Measurements from ENCODE around the gene CDKN1C.
"Not testable (repeated sequence)": the region's sequence is repeated elsewhere in the genome, so short reads cannot be mapped to it uniquely, and the experiment has no call there.

The CDKN1C gene

DNA sequence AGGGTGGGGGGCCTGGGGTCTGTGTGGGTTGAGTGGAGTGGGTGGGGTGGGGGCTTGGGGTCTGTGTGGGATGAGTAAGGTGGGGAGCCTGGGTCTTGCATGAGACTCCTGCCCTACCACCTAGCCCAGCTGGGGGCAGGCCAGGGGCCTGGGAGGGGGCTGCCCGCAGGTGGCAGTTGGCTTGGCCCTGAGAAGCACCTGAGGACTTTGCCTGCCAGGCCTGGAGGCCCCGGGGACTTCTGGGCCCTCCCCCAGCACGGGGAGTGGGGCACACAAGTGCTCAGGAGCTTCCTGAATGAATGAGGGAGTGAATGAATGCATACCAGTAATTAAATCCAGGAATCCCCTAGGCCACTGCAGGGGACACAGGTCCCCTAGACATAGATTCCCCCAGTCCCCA lies 37.1 kb upstream of the CDKN1C start:
- no peak for DNase-seq

DNA sequence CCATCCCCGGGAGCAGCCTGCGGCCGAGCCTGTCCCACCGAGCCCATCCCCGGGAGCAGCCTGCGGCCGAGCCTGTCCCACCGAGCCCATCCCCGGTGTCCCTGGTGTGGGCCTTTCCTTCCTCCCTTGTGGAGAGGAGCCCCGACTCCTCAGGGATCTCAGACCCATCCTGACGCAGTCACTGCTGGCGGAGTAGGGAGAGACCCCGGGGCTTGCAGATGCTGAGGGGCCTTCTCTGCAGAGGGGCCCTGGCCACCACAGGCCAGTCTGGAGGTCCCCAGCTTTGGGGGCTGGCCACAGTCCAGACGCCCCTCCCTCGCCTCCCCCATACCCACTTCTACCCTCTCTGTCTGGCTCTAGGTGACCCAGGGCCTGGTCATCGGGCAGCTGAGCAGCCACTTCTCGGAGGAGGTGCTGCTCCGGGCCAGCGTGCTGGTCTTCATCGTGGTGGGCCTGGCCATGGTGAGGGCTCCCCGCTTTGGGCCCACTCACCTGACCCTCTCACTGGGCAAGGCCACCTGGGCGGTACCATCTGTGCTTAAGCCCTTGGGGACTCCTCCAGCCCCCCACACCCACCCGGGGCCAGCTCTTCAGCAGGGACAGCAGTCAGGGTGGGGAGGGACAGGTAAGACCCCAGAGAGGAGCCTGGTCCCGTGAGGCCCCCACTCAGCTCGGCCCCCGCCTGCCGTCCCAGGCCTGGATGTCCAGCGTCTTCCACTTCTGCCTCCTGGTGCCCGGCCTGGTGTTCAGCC lies 36.3 kb upstream of the CDKN1C start:
- no peak for DNase-seq

DNA sequence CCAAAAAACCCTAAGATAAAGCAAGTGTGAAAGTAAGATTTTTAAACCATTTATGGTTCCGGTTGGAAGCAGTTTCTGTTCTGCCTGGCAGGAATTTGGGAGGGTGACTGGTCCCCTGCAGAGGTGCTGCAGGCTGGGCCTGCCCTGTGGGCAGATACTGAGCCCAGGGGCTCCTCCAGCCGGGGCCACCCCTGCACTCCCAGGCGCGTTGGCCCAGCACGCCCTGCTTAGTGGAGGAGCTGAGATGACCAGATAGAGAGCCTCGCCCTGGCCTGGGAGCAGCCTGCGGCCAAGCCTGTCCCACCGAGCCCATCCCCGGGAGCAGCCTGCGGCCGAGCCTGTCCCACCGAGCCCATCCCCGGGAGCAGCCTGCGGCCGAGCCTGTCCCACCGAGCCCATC lies 35.7 kb upstream of the CDKN1C start:
- DNase-seq = no peak

DNA sequence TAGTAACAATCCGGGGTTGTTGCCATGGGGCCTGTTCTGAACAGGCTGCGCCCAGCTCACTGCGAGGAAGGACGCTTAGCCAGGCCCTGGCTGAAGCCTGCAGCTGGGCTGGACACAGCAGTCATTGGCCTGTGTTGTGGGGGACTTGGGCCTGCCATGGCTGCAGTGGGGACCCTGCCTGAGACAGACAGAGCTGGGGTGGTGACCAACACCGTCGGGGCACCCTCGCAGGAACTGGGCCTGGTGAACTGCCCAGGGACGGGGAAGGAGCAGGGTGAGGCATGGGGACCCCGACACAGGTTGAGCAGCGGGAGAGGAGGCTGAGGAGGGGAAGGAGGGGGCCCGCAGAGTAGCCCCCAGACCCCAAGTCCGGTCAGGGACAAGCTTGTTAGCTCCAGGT lies 34.8 kb upstream of the CDKN1C start:
- no peak for DNase-seq

DNA sequence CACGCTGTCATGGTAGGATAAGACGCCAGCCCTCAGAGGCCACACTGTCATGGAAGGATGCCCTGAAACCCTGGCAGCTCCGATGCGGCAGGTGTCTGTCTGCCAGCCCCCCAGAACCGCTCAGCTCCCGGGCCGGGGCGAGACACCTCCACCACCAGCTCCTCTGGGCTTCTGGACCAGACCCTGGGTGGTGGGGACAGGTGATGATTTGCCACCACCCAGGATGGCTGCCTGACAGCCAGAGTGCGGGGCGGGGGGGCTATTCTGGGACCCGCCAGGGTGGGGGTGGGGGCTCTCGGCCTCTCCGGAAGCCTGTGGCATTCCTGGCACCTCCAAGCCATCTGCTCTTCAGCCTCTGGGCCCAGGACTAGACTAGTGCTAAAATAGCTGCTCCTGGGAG lies 34.3 kb upstream of the CDKN1C start:
- no peak for DNase-seq

DNA sequence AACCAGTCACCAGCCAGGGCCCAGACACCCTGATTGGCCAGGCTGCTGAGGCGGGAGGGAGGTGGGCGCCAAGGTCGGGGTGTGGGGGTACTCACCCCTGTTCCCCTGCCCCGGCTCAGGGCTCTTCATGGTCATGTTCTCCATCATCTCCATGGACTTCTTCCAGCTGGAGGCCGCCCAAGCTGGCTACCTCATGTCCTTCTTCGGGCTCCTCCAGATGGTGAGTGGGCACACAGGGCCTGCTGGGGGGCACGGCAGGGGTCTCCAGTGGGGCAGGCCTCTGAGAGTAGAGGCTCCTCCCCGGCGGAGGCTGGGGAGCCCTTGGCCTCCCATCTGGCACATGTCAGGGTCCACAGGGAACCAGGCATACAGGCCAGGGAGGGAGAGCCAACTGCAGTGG lies 33.6 kb upstream of the CDKN1C start:
- DNase-seq = no peak

DNA sequence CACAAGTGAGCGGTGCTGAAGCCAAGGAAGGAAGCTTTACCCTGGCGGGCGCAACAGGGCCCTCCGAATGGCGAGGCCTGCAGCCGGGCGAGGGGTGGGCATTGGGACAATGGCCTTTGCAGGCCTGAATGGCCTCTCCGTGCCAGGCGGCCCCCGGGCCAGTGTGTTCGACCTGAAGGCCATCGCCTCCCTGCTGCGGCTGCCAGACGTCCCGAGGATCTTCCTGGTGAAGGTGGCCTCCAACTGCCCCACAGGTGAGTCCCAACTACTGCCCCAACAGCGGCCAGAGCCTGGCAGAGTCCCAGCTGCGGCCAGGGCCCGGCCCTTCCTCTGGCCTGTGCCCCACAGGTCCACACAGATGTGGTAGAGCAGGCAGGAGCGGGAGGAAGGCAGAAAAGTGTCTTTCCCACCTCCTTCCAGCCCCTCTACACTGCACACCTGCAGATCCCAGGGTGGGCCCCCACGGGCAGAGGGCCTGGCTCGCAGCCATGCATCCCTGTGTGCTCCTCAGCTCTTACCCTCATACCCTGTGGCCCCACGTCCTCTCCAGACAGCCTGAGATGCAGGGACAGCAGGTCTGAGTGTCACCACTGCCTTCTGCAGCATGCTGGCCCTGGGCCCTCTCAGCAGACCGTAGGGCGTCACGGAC lies 32.4 kb upstream of the CDKN1C start:
- DNase-seq = no peak

DNA sequence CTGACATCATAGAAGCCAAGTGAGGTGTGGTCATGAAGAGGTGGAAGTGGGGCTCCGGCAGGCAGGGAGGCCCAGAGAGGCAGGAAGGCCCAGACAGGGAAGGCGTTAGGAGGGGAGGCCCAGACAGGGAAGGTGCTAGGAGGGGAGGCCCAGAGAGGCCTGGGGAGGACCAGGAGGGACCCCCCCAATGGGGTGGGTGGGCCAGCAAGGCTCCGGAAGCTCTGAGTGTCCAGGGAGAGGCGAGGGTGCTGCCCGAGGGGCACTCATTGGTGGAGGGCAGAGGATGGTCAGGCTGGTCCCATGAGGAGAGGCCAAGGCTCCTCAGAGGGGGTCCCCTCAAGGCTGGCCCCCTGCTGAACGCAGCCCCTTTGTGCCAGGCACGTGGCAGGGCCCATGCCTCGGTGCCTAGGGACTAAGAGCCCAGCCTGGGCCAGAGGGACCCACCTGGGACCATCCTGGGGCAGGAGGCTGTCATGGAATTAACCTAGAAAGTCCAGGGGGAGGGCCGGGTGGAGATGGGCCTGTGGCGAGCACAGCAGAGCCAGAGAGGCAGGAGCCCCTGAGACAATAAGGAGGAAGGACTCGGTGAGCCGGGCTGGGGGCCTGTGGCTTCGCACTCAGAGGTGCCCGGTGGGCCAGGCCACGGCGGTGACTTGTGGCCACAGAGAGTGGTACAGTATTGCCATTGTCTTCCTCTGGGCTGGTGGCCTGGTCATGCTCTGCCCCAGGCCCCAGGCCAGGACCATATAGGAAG lies 31.5 kb upstream of the CDKN1C start:
- no peak for DNase-seq

DNA sequence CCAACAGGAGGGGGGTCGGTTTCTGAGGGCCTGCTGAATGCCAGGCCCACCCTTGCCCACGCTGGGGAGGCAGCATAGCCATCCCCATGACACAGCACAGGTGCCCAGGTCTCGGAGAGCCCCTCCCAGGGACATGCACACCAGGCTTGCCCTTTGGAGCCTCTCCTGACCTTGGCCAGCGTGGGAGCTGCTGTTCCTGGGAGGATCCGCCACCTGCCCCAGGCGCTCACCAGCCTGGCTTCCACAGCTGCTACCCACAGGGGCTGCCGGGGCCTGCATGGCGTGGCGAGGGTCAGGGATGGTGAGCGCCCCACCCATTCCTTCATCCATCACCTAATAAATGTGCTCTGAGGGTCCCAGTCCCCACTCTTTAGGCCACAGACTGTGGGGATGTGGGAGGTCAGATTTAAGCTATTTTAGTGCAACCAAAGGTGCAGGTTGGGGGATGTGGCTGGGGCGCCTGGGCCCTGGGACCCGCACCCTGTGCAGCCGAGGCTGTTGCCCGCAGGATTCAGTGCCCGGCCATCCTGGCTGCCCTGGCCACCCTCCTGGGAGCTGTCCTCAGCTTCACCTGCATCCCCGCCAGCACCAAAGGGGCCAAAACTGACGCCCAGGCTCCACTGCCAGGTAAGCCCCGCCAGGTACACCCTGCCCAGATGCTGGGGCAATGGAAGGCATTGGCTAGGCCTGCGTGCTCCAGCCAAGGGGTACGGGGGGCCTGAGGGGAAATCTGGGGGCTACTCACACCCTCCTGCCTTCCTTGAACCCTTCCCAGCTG lies 30.7 kb upstream of the CDKN1C start:
- no peak for DNase-seq

DNA sequence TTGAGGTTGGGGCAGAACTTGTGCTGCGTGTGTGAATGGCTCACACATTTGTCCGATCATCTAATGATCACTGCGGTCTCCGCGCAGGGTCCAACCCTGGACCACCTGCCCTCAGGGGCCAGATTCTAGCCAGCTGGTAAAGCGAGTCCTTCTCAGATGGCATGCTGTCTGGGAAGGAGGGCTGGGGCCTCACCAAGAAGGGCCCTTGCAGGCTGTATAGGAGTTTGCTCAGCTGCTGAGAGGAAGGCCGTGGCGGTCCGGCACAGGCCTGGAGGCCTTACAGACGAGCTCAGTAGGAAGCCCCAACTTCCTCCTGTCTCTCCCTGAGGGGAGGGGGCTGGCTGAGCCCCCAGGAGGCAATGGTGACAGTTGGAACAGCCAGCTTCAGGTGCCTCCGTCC lies 29.9 kb upstream of the CDKN1C start:
- no peak for DNase-seq

DNA sequence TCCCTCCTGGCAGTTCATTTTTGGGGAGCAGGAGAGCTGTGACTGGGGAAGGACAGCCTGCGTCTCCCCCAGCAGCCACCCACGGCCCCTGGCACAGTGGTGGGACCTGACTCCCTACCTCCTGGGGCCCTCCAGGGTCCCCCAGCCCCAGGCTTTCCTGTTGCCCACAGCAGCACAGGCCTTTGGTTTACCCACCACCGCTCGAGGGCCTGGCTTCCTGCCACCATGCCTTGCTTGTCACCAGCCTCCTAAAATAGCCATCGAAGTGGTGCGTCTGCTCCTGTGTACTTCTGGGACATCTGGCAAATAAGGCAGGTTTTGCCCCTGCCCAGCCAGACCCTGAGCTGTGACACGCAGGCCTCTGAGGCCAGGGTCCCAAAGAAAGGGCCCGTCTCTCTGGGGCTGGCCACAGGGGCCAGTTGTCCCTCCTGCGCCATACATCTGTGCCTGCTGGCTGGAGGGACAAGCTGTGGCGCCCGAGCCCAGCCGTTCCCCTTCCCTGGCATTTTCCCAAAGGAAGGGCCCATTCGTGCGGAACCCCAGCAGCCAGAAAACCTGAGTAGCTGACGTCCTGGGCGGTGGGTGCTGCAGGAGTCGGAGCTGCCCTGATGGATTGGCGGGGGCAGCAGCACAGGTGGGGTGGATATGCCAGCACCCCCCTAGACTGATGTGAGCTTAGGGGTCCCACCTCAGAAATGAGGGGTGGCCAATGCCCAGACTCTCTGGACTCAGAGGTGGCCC lies 29.1 kb upstream of the CDKN1C start:
- no peak for DNase-seq

DNA sequence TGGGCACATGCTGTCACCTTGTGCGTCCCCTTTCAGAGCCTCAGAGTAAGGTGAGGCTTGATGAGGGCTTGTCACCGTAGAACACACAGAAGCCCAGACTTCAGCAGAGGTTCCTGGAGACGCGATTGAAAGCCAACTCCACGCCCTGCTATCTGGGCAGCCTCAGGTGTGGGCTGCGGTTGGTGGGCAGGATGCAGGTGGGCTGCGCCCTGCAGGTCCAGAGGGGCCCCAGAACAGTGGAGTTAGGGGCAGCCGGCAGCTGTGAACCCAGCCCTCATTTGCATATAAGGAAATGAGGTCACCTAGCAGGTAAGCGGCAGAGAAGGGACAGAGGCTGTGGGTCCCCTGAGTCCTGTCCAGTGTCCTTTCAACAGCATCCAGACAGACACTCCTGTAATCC lies 28.2 kb upstream of the CDKN1C start:
- DNase-seq = no peak

DNA sequence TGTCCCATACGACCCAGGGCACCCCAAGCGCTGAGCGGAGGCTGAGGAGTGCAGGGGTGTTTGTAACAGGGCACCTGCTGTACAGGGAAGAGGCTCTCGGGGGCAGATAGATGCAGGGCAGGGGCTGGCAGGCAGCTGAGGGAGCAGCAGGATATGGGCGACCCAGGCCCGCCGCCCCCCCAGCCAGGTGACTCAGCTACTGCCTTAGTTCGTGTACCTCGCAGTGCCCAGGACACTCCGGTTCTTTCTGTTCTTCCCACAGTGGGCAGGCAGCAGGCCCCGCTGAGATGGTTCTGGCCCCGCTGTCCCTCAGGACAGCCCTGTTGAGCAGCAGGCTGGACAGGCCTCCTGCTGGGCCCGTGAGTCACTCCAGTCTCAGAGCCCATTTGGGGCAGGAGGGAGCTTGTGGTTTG lies 27.4 kb upstream of the CDKN1C start:
- no peak for DNase-seq

DNA sequence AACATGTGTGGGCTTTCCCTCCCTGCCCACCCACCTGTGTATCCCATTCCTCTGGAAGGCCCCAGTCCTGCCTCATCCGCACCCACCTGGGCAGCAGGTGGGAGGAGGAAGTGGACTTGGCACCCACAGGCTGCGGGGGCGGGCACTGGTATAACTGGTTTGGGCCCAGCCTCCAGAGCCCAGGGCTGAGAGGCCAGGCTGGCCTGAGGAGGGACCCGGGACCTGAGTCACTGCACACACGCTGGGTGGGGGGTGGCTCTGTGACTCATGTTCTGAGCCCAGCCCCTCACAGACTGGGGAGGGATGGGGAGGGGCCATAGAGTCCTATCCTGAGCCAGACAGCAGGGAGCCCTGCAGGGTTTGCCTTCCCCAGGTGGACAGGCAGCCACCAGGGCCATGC lies 26.9 kb upstream of the CDKN1C start:
- DNase-seq = no peak

DNA sequence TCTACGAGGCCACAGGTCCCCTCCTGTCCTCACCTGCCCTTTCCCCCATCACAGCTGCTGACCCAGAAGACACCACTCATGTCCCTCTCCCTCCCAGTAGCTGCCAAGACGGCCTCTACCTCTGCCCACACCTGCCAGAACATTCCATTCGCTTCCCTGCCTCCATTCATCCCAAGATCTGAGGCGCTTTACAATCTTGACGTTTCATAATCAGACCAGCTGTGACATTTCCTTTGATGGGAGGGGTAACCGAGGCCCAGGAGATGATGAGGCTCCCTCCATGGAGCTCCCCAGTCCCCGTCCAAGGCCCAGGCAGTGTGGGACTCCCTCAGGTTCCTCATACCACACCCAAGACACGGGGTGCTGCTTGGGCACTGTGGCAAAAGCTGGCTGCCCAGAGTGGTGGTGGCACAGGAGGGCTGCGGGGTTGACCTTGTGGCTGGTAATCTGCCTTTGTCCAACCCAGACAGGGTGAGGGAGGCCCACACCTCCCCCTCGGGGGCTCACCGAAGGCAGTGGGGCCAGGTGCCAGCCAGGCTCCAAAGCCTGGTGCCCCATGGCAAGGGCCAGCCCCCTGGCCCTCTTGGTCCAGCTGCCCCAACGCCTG lies 26.3 kb upstream of the CDKN1C start:
- DNase-seq = no peak

DNA sequence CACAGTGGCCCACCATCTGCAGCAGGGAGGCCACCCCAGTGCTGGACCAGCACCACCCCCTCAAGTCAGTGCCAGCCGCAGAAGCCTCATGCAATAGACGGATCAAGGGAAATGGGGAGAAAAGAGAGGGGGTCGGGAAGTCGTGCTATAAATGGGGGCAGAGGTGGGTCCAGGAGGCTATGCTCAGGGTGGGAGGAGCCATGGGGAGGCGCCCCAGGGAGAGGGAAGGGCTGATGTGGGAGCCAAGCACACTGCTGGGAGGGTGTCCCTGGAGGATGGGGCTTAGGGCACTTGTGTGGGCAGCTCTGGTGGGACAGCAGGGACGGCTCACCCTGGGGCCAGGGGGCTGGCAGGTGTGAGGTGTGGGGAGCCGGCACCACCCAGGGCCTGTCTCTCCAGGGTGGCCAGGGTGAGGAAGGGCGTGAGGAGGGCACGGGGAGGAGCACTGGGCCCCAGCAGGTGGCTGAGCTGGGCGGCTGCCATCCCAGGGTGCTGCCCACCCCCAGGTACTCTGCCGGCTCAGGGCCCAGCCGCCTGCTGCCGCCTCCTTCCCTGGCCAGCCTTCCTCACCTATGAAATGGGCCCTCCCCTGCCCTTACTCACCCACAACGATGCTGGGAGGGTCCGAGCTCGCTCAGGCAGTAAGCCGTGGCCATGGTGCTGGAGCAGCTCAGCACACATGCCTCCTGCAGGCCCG lies 25.7 kb upstream of the CDKN1C start:
- DNase-seq = no peak

DNA sequence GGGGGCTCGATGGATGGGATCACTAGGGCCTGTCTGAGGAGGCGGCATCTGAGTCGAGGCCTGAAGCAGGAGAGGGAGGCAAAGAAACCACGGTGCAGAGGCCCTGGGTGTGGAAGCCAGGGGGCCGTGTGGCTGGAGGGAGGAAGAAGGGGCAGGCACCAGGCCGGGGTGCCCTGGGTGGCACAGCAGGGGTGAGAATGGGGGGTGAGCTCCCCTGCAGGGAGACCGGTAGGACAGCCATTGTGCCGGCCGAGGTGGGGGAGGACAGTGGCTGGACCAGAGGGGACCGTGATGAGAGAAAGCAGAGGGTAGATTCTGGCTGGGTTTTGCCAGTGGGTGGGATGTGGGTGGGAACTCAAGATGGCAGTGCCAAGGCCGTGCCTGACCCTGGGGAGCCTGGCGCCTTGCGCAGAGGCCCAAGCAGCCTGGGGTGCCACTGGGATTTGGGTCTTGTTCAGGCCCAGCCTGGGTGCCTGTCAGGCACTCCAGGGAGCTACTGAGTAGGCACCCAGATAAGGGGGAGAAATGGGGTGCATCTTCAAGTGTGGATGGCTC lies 24.9 kb upstream of the CDKN1C start:
- no peak for DNase-seq

DNA sequence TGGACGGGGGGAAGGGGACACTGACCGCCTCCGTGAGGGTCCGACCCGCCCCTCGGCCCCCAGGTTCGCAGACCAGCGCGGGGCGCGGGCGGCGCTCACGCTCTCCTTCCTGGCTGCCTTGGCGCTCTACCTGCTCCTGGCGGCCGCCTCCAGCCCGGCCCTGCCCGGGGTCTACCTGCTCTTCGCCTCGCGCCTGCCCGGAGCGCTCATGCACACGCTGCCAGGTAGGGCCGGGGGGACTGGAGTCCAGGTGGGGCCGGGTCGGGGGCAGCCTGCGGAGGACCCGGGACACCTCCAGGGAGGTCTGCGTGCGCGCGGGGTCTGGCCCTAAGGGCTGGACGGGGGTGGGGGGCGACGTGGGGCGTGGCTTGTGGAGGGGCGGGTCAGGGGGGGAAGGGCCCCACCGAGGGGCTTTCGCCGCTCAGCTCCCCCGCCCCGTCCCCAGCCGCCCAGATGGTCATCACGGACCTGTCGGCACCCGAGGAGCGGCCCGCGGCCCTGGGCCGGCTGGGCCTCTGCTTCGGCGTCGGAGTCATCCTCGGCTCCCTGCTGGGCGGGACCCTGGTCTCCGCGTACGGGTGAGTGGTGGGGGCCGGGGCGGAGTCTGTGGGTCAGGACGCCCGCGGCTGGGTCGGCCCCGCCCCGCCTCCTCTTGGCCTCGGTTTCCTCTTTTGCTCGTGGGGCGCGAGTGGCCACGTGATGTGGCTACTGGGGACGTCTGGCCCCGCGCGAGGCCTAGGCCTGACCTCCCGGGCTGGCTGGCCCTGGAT lies 23.7 kb upstream of the CDKN1C start:
- no peak for DNase-seq

DNA sequence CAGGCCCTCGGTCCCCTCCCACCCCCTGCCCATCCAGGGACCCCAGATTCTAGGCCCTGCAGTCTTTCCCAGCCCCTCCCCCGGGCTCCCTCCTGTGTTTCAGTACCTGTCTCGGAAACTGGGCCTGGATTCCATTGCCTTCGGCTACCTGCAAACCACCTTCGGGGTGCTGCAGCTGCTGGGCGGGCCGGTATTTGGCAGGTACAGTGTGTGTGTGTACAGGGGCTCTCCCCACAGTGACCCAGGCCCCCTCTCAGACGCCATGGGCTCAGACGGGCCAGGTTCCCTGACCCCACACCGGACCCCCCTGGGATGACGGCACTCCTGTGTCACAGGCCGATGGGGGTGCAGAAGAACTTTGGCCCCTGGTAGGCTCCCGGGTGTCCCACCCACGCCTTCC lies 22.6 kb upstream of the CDKN1C start:
- DNase-seq = no peak

DNA sequence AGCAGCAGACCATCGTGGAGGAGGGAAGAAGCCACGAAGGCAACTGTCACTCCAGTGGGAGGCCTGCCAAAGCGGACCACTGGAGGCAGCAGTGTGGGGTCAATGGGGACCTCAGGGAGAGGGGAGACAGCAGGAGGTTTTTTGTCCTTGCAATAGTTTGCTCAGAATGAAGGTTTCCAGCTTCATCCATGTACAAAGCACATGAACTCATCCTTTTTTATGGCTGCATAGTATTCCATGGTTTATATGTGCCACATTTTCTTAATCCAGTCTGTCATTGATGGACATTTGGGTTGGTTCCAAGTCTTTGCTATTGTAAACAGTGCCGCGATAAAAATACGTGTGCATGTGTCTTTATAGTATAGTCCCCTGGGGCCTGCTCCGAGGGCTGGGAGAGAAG lies 19.7 kb upstream of the CDKN1C start:
- DNase-seq = not testable (repeated sequence)

Data from activated naive CD4-positive, alpha-beta T cell treated with Interleukin-2 at 50 U/mL for 16 hours (primary cell).